ENCODE results near the gene PTDSS2.
"Not testable (repeated sequence)": the region's sequence is repeated elsewhere in the genome, so short reads cannot be mapped to it uniquely, and the experiment has no call there.

PTDSS2 gene

DNA sequence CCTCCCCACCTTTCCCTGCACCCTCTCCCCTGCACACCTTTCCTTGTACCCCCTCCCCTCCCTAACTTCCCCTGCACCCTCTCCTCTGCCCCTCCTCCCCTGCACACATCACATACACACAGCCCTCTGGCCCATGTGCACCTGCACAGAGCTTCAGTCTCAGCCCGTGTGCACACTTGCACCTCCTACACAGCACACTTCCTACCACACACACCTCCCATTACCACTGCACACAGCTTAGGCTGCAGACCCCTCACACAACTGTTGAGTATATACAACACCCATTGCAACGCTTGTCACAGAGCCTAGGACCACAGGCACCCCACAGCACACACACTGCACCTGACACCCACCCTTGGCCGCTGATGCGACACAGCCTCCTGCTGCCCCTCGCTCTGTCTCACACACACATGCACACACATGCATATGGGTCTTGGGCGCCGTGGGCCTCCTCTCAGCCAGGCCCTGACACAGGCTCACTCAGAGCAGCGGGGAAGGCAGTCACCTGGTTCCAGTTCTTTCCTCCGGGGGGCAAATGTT lies 35.7 kb upstream of the PTDSS2 start:
- DNase-seq = no peak

DNA sequence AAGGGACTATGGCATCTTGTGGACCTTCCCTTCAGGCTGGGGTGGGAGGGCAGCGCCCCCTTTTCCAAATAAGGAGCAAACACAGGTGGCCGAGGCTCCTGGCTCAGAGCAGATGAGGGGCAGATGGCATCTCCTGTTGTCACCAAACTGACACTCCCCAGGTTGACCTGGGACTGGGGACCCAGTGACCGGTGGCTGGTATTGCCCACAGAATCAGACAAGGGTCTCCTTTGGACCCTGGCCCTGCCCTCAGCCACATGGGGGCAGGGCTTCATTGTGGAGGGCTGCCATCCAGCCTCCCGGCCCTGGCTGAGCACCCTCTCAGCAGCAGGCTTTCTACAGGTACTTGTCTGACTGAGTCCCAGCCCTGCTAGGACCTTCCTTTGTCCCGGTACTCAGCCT lies 34.4 kb upstream of the PTDSS2 start:
- DNase-seq = no peak

DNA sequence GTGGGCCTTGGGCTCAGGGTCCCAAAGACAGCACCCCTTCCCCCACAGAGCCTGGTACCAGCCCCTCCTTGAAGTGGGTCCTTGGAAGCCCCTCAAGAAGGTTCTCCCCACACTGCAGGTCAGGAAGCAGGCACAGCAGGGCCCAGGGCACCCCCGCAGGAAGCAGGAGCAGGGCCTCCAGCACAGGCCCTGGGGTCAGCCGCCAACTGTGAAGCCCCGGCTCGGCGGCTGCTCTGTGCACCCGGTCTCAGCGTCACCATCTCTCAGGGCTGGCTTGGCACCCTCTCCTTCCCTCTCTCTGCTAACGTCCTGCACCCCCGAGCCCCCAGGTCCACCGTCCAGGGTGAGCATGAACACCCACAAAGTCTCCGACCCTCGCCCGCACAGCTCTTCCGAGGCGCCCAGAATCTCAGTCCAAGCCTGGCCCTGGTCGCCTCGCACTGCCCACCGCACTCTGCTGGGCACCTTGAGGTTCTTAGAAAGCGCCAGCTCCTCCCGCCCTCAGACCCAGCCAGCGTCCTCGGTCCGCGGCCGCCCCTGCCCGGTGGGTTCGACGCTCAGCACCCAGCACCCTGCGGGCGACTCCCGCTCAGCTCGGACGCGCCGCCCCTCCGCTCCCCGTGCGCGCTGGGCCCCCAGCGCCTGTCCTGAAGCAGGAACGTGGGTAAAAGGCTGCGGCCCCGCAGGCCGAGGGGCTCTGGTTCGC lies 33.9 kb upstream of the PTDSS2 start:
- DNase-seq = peak in 1 of 3 donors; percentile 26

DNA sequence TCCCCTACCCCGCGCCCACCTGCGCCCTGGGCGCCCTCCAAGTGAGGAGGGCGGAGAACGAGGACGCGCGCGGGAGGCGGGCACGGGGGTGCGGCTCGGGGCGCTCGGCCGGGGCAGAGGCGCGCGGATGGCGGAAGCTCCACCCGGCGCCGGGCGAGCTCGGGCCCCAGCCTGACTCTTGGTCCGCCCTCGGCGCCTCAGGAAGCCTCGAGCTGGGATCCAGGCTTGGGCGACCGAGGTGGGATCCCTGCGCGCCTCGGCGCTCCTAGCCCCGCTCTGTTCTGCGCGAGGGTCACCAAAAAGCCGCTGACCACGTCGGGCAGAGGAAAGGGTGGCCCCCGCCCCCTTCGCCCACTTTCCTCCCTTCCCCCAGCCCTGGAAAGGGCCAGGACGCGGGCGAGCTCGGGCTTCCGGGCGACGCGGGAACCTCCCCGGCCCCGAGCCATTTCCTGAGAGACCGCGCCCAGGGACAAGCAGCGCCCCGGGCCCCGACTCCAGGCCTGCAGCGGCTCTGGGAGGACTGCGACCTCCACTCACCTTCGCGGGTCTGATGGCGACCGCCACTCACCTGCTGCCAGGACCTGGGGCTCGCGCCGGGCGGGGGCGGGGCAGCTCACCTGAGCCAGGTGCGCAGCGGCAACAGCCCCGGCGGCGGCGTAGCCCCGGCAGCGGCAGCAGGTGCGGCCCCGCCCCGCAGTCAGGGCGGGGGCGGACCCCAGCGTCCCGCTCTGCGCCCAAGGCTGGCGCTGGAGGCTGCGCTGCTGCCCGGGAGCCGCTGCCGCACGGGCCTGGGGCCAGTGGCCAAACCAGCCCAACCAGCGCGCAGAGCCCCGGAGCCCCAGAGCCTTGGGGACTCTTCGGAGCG lies 33.1 kb upstream of the PTDSS2 start:
- DNase-seq = peak; percentile 46 to 82 (median 68)

DNA sequence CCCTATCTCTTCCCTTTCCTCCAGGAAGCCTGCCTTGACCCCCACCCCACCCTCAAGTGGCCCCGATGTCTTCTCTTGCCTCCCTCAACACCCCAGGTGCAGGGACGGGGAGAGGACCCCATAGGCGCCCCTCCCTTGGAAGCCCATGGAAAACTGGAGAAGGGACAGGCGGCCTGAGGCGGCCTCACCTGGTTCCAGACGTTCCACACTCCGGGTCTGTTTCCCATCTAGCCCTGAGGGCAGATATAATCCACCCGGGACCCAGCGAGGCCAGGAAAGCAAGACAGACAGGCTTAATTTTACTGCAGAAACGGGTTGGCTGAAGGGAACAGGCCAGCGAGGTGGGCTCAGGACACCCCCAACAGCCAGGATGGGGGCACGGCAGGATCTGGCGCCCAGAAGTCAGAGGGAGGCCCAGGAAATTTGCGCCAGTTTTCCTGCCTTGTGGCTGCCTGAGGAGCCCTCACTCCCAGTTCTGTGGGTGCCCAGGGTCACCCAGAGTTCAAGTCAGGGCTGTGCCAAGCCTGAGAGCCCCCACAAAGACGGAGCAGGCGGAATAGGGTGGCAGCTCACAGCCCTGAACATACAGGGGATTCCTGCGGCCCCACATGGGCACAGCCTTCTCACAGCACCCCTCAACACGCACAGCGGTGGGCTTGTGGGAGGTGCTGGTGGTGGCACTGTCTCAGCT lies 32.3 kb upstream of the PTDSS2 start:
- DNase-seq = no peak

DNA sequence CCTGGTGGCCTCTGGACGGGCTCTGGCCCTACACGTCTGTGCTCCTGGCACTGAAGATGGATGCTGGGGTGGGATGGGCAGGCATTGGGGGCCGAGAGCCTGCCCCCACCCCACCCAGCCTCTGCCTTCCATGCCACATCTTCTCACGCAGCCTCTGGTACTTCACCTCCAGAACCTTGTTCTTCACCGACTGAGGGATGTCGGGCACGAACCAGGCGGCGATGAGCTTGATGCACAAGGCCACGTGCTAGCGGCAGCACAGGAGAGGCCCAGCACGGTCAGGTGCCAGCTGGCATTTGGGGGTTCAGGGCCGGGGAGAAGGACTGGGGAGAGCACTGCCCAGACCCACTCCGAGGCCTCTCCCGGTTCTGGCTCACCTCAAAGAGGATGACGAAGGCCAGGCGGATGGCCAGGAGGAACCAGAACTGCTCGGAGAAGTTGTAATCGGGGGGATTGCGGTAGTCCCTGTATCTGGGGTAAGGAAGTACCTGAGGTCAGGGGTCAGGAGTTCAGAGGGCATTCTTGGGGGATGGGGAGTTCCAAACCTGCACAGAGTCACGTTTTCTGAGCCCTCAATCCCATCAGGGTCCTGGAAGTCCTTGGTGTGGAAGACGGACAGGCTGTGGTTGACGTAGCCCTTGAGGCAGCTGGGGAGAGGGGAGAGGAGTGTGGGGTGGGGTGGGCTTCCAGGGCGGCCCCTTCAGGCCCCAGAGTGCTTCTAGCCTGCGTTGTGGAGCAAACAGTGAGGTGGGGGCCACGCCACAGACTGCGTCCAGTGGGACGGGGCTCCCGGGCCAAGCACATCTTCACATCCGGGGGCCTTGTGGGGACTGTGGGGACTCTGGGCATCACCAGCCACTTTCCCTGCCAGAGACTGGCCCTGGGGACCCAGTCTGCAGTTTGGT lies 31.5 kb upstream of the PTDSS2 start:
- no peak for DNase-seq

DNA sequence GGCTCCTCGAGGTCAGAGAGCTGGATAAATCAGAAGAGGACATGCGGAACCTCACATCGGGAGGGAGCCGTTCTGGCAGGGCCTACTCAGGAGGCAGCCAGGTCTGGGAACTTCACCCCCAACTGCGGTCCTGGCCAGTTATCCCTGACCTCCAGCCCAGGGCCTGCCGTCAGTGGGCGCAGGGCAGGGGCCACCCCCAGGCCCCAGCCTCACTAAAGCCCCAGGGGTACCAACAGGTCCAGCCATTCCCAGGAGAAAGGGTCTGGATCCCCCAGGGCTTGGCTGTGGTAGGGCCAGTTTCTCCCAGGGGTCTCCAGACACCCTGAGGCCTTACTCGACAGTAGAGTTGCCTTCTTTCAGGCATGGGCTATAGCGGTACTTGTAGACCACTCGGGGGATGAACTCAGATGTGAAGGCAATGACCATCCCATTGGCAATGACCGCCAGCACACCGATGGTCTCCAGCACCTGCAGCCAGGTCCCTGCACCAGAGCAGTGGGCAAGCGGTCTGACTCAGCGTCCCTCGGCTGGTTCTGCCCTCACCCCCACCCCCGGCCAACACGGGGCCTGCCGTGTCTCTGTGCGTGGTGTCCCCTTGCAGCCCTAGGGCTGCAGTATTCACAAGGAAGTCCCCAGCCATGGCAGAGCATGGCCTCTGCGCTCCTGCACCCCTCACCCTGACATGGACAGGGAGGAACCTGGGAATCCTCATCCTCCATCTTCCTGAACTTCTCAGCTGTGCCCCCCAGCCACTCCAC lies 30.7 kb upstream of the PTDSS2 start:
- no peak for DNase-seq

DNA sequence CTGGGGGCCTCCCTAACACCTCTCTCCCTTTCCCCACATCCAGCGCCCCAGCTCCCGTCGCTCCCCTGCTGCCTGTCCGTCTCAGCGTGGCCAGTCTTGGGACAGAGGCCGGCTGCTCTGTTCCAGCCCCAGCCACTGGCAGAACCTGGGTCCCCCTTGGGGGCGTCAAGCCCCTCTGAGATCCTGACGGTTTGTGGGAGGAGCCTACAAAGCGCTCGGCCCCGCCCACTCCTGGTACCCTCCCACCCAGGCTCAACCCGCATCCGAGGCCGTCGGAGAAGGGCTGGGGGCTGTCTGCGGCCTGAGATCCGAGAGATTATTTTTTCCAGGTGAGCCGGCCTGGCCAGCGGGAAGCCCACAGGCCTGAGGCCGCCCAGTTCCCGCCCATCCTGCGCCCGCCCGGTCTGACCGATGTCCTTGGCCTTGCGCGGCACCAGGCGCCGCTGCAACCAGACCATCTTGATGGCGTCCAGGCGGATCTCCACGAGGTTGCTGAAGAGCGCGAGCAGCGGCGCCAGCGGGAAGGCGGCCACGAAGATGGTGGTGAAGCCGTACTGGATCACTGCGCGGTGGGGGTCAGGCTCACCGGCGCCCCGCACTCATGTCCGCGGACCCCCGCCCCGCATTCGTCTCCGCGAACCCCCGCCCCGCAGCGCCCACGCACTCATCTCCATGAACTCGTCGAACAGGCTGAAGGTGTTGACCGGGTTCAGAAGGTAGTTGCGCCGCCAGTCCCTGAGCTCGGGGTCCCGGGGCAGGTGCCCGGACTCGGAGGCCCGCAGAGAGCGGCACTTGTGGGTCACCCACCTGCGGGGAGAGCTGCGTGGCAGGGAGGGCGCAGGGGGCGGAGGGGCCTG lies 29.8 kb upstream of the PTDSS2 start:
- DNase-seq = no peak

DNA sequence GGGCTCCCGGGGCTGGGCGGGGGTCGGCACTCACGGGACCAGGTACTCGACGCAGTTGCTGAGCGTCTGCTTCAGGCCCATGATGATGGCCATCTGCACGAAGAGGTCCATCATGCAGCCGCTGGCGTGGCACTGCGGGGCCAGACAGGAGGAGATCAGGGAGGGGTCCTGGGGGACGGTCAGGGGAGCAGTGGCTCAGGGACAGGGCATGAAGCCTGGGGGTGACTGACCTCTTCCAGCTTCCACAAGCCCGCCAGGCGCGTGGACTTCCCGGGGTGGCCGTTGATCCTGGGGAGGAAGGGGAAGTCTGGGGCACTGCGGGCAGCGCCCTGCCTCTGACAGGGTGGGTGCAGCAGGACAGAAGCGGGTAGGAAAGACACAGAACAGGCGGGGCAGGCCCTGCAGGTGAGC lies 29.2 kb upstream of the PTDSS2 start:
- no peak for DNase-seq

DNA sequence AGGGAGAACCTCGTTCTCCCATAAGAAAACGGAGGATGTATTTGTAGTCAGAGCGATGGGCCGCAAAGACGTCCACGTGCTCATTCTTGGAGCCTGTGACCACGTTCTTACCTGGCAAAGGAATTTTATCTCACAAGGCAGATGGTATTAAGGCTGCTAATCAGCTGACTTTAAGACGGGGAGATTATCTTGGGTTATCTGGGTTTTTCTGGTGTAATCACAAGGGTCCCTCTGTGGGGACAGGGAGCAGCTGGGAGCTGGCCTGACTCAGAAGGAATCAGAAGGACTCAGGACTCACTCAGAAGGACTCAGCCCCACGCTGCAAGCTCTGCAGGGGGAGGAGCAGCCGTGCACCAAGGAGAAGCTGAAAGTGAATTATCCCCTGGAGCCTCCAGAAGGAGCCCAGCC lies 27.8 kb upstream of the PTDSS2 start:
- DNase-seq = no peak

DNA sequence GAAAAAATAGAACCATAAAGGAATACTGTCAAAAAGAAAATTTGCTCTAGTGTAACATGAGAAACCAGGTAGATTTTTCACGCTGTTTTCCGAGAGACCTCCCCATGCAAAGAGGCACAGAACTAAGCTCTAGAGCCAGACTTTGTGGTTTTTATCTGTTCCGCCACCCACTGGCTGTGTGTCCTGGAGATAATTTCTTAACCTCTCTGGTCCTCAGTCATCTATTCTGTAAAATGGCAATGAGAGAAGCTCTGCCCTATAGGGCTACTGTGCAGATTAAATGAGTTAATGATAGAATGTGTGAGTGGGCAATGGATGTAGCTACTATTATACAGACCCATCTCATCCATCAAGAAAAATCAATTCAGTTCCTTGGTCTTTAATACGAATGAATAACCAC lies 25.8 kb upstream of the PTDSS2 start:
- no peak for DNase-seq

DNA sequence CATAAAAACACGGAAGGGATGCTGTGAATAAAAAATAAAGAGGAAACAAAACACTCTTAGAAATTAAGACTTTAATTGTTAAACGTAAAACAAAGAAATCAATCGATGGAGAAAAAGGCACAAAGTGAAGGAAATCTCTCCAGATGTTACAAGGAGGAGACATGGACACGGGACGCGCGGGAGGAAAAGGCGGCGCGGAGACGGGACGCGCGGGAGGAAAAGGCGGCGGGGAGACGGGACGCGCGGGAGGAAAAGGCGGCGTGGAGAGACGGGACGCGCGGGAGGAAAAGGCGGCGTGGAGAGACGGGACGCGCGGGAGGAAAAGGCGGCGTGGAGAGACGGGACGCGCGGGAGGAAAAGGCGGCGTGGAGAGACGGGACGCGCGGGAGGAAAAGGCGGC lies 25.3 kb upstream of the PTDSS2 start:
- not testable (repeated sequence) for DNase-seq

DNA sequence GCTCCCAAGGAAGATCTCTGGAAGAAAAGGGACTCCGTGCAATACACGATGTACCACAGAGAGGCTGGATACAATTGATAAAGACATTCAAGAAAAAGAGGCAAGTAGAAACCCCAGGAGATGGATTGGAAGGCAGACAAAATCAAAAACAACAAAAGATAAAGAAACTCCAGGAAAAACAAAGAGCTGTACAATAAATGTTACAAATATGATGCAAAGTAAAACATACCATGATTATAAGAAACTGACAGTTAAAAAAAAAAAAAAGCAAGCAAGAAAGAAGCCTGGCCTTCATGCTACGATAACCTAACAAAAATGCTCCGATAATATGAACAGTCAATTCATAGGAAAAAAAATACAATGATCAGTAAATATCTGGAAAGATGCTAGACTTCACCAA lies 24.8 kb upstream of the PTDSS2 start:
- no peak for DNase-seq

DNA sequence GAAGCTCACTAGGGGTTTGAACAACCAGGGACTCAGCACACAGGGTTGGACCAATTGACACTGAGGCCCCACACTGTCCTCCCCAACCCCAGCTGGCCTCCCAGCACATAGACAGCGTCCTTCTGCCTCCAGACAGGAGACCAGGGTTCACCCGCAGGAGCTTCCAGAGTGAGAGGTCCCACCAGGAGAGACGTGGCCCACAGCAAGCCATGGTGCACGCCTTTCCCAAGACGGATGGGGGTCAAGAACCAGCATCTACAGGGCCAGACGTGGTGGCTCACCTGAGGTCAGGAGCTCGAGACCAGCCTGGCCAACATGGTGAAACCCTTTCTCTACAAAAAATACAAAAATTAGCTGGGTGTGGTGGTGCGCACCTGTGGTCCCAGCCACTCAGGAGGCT lies 23.2 kb upstream of the PTDSS2 start:
- no peak for DNase-seq

DNA sequence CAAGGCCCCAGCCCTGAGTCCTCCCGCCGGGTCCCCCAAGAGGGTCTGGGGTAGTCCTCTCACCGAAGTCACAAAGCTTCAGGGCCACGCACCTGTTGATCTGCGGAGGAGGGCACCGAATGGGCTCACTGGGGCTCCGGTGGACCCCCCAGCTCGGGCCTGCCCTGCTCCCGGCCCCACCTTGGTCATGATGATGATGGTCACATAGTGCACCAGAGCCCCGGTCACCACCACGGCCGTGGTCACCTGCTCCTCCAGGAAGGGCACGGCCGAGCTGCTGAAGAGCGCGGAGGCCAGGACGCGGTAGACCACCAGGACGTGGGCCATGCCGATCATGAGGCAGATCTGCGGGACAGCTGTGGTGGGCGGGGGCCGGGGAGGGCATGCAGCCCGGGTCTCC lies 21.8 kb upstream of the PTDSS2 start:
- DNase-seq = no peak

DNA sequence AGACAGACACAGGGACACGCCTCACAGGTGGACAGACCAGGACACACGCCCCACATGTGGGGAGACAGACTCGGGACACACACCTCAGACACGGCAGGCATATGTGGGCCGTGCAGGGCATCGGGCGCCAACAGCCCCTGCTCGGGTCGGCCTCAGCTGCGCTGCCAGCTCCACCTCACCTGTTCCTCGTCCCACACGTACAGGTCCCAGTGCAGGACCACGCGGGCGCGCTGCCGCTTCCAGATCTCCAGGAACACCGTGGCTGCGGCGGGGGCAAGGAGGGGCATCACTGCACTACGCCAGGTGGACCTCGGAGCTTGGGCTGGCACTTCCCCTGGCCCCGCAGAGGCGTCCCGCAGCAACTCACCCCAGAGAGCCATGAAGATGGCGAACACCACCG lies 20.7 kb upstream of the PTDSS2 start:
- no peak for DNase-seq

DNA sequence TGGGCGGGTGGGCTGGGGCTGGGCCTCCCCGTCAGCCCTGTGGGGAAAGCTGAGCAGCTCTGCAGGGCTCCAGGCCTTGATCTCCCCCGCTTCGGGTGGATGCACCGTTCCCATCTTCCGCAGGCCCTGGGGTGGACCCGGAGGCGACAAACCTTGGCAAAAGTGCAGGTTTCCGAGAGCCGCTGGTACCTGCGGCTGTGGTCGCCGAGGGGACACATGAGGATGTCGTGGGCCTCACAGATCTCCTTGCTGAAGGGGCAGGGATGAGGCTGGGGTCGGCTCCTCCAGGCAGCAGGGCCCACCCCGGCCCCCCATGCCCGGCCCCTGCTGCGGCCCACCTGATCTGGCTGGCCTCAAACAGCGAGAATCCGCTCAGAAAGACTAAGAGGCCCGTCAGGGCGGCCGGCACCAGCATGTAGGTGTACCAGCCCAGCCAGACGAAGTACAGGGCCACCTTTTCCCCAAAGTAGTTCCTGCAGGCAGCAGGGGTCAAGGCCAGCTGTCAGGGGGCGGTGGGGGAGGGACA lies 20.1 kb upstream of the PTDSS2 start:
- no peak for DNase-seq

DNA sequence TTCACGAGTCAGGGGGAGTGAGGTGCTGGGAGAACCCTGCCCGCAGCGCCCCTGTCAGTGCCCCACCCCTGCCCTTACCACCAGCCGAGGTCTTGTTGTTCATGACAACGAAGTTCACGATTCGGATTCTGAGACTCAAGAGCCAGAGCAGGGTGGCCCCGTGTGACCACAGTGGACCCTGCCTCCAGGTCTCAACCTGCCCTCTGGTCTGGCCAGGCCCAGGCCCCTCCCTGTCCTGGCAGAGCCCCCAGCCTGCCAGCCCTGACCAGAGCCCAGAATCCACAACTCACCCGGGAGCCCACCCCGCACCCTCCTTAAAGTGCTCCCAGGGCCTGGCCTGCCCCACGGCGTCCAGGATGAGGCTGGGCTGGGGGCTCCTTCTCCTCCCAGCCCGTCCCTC lies 18.2 kb upstream of the PTDSS2 start:
- DNase-seq = no peak

DNA sequence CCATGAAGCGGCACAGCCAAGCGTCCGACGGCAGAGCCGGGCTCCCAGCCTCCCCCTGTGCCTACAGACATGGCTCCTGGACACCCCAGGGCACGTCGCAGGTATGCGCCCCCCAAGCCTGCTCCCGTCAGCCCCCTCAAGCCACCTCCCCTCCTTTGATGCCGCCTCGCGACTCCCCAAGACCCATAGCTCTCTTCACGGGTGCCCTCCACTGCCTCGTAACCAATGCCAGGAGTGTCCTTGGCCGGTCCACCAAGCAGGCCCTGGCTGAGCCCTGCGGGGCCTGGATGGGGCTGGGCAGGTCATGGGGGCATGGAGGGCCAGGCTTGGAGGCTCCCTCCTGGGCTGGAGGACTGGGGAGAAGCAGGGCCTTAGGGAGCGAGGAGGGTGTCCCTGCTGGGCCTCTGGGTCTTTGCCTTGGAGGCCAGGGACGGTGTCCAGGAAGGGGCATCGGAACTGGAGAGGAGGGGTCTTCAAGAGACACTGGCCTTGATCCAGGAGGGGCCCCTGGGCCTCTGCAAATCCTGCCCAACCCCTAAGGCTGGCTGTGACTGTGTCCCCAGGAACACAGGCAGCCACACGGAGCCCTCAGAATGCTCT lies 17.5 kb upstream of the PTDSS2 start:
- DNase-seq = no peak

DNA sequence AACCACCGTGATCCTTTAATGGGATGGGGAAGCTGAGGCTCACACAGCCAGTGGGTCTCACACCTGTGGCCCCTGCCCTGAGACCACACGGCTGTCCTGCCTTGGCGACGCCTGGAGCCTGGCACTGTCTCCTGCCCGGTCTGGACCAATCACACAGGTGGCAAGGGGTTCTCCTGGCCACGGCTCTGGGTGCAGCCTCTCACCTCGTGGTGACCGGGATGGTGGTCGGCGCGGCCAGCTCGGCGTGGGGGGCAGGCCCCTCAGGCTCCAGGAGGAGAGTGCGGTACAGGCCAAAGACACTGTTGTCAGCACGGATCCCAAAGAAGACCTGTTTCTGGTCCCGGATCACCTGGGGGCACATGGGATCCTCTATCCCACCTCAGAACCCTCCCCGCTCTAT lies 17.0 kb upstream of the PTDSS2 start:
- DNase-seq = no peak

Data from suppressor macrophage treated with lipopolysaccharide for 1 hour (primary cell).